Spleen (tissue), 7 donors: ENCODE data around the gene RAB11A.

Experiments
- CTCF ChIP-seq, 11 experiments: fragments of 200-600 bp in 7 of 11; fragments of 450-650 bp in 4 of 11; sonication (generic) in 4 of 11; IDR thresholded peaks in 8 of 11; conservative IDR thresholded peaks in 3 of 11; 1 replicate in 7 of 11; 2 replicates in 4 of 11; pipeline versions ENCODE4 v1.4.0 to v1.8.0; 2016 to 2021; ENCODE audit warnings: antibody characterized with exemption in 11 of 11, inconsistent platforms in 4 of 11, mild to moderate bottlenecking in 1 of 11
- POLR2A ChIP-seq, 3 donors: fragments of 450-650 bp; IDR thresholded peaks; one replicate each; pipeline ENCODE4 v1.5.1; 2017; ENCODE audit warnings: antibody characterized with exemption in 3 of 3, mild to moderate bottlenecking in 1 of 3
- donor health status: DM: no; HTN: no; CAD: no; lungs with moderate emphysema.
- donor health status: DM: no; HTN: no; CAD: no.
- donor health status: DM: no; HTN: no; CAD: no.

- TF ChIP-seq POLR2A (IDR thresholded peaks at IDR 0.05) (no peak), CTCF (IDR thresholded peaks at IDR 0.05 in 8 of 11, conservative IDR thresholded peaks at IDR 0.05 in 3 of 11) (no peak)
These were observed 34.5 kb upstream of the RAB11A start for GRCh38 chr15:65834603-65835282.
